Mesendoderm (in vitro differentiated cells): ENCODE measurements around the gene DNHD1.

ENCODE experiments used
- DNase-seq: peaks from one replicate; pipeline ENCODE4 v3.0.0; 2013
- H2AK5ac ChIP-seq: 2 replicates; pipeline ENCODE4 v1.6.1; 2013; ENCODE audit warnings: low read length, inconsistent platforms
- H2BK120ac ChIP-seq: 2 replicates; pipeline ENCODE4 v1.6.1; 2013; ENCODE audit warnings: low read depth, mild to moderate bottlenecking, low read length, moderate library complexity, mixed read lengths
- H2BK15ac ChIP-seq: replicated peaks from 2 replicates; pipeline ENCODE4 v1.6.1; 2013; ENCODE audit warnings: low read depth, mild to moderate bottlenecking, moderate library complexity
- H2BK5ac ChIP-seq: 2 replicates; pipeline ENCODE4 v1.6.1; 2013; ENCODE audit warnings: low read length, inconsistent platforms
- H3K18ac ChIP-seq: 2 replicates; pipeline ENCODE4 v1.6.1; 2013; ENCODE audit warnings: mild to moderate bottlenecking, low read length, mixed read lengths
- H3K23ac ChIP-seq: one replicate; pipeline ENCODE4 v1.6.1; 2013; ENCODE audit warnings: low read length
- H3K27ac ChIP-seq: 2 replicates; pipeline ENCODE4 v1.5.1; 2013; ENCODE audit warnings: low read depth, mild to moderate bottlenecking, inconsistent platforms, low read length, moderate library complexity
- H3K27me3 ChIP-seq: 2 replicates; pipeline ENCODE4 v1.6.1; 2013; ENCODE audit warnings: low read length, control low read depth, mild to moderate bottlenecking, inconsistent platforms; ENCODE audit not compliant: insufficient read depth, poor library complexity
- H3K36me3 ChIP-seq: 2 replicates; pipeline ENCODE4 v1.6.1; 2013; ENCODE audit warnings: low read length, inconsistent platforms; ENCODE audit not compliant: control insufficient read depth, insufficient read depth
- H3K4ac ChIP-seq: one replicate; pipeline ENCODE4 v1.6.1; 2013; ENCODE audit warnings: low read depth, mild to moderate bottlenecking, low read length, moderate library complexity
- H3K4me1 ChIP-seq: 2 replicates; pipeline ENCODE4 v1.6.1; 2013; ENCODE audit warnings: low read depth, low read length, inconsistent platforms; ENCODE audit not compliant: control insufficient read depth
- H3K4me2 ChIP-seq: 2 replicates; pipeline ENCODE4 v1.6.1; 2013; ENCODE audit warnings: low read length
- H3K4me3 ChIP-seq: 2 replicates; pipeline ENCODE4 v1.5.1; 2013; ENCODE audit warnings: mild to moderate bottlenecking, low read length
- H3K56ac ChIP-seq: one replicate; pipeline ENCODE4 v1.6.1; 2013; ENCODE audit warnings: low read length
- H3K79me1 ChIP-seq: 2 replicates; pipeline ENCODE4 v1.6.1; 2013; ENCODE audit warnings: low read length, inconsistent platforms
- H3K79me2 ChIP-seq: 2 replicates; pipeline ENCODE4 v1.6.1; 2013; ENCODE audit warnings: mild to moderate bottlenecking, low read length; ENCODE audit not compliant: control insufficient read depth, insufficient read depth
- H3K9ac ChIP-seq: 2 replicates; pipeline ENCODE4 v1.6.1; 2013; ENCODE audit warnings: low read length, inconsistent platforms
- H4K5ac ChIP-seq: one replicate; pipeline ENCODE4 v1.6.1; 2013; ENCODE audit warnings: low read length
- H4K8ac ChIP-seq: one replicate; pipeline ENCODE4 v1.6.1; 2013; ENCODE audit warnings: low read depth, mild to moderate bottlenecking, control low read depth, low read length, moderate library complexity
- WGBS: extraction: QIAGEN DNeasy Blood & Tissue Kit; methylation state at CpG from one replicate; pipeline ENCODE4 v1.1.7; 2013; ENCODE audit warnings: low lambda C conversion rate, missing lambda C conversion rate; ENCODE audit not compliant: insufficient coverage; ENCODE audit errors: extremely low coverage; 5-methylcytosine and 5-hydroxymethylcytosine counted together

The DNHD1 gene

DNA sequence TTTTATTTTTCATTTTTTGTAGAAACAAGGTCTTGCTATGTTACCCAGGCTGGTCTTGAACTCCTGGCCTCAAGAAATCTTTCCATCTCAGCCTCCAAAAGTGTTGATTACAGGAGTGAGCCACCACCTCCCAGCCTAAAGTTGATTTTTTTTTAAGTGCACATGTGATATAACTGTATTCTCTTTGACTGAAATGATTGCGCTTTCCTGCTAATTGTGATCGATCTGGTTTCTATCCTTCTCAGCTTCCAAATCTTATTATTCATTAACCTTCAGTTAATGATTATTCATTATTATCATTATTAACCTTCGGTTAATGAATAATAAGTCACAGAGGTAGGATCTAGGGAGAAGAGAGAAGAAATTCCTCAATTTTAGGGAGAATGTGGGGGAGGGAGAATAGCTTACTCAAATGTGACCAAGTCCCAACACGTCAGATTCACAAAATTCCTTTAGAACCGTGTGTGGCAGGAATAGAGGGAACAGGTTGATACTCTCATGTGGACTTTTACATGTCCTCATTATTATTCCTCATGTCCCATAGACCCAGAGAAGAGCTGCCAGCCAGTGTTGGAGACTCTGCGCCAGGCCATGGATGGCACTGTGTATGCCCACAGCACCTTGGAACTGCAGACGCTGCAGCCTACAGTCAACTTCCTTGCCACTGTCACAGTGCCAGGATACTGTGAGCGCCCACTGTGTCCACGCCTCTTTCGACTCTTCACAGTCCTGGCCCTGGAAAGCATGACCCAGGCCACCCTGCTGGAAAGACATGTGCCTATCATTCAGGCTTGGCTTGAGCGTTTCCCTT, 59.3 kb downstream of the DNHD1 start:
- no CpG with 5 or more reads among the region's 11 CpGs for WGBS
- Histone ChIP-seq H3K4ac (no peak overlapping the region), H2BK120ac (no peak overlapping the region)

DNA sequence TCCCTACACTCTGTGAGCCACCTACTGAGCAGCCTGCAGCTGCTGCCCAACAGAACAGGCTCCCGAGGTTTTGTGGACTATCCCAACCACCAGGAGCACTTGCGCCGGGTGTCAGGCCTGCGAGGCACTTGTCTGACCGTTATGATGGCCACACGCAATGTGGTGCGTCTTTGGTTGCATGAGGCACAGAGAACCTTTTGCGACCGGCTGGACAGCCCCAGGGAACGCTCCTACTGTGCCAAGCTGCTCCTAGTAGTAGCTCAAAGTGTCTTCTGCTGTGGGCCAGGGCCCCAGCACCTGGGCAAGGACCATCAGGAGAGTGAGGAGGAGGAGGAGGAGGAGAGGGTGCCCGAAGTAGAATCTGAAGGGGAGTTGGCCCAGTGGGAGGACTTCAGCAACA, 60.0 kb downstream of the DNHD1 start:
- no peak overlapping the region for H2BK120ac ChIP-seq
- H4K5ac ChIP-seq = no peak overlapping the region
- no peak overlapping the region for H4K8ac ChIP-seq
- H3K4ac ChIP-seq = no peak overlapping the region
- H3K27ac ChIP-seq = no peak overlapping the region
- no peak overlapping the region for H3K4me3 ChIP-seq
- DNase-seq = no peak
- no peak overlapping the region for H2BK5ac ChIP-seq
- no peaks in the 10 kb centered on the region for H3K79me1 ChIP-seq
- no peaks in the 10 kb centered on the region for H3K79me2 ChIP-seq
- no CpG with 5 or more reads among the region's 11 CpGs for WGBS
- no peaks in the 10 kb centered on the region for H3K36me3 ChIP-seq
- H3K9ac ChIP-seq = no peak overlapping the region
- H3K4me1 ChIP-seq = no peaks in the 10 kb centered on the region
- H2BK15ac ChIP-seq = no peak overlapping the region
- no peak overlapping the region for H3K18ac ChIP-seq
- H3K27me3 ChIP-seq = no peaks in the 10 kb centered on the region
- no peak overlapping the region for H3K23ac ChIP-seq
- no peak overlapping the region for H2AK5ac ChIP-seq
- H3K56ac ChIP-seq = no peak overlapping the region
- H3K4me2 ChIP-seq = no peak overlapping the region

More for the DNA sequence above, 59.3 kb downstream of the DNHD1 start:
- H3K56ac ChIP-seq = no peak overlapping the region
- no peak overlapping the region for H4K5ac ChIP-seq
- H3K4me3 ChIP-seq = no peak overlapping the region
- H3K18ac ChIP-seq = no peak overlapping the region
- no peaks in the 10 kb centered on the region for H3K79me1 ChIP-seq
- H3K36me3 ChIP-seq = no peaks in the 10 kb centered on the region
- H3K27ac ChIP-seq = no peak overlapping the region
- no peak overlapping the region for H2BK5ac ChIP-seq
- H3K4me2 ChIP-seq = no peak overlapping the region
- H3K27me3 ChIP-seq = no peaks in the 10 kb centered on the region
- no peaks in the 10 kb centered on the region for H3K4me1 ChIP-seq
- H3K9ac ChIP-seq = no peak overlapping the region
- H2BK15ac ChIP-seq = no peak overlapping the region
- H3K23ac ChIP-seq = no peak overlapping the region
- DNase-seq = no peak
- no peak overlapping the region for H4K8ac ChIP-seq
- no peaks in the 10 kb centered on the region for H3K79me2 ChIP-seq
- H2AK5ac ChIP-seq = no peak overlapping the region

GRCh38 chr11:6557761-6558674, 60.9 kb downstream of the DNHD1 start:
- no peak for DNase-seq
- H3K18ac ChIP-seq = no peak overlapping the region
- H2BK120ac ChIP-seq = no peak overlapping the region
- H3K27ac ChIP-seq = no peak overlapping the region
- H3K4me2 ChIP-seq = no peak overlapping the region
- H4K5ac ChIP-seq = no peak overlapping the region
- H3K9ac ChIP-seq = no peak overlapping the region
- H3K4me3 ChIP-seq = no peak overlapping the region
- H3K23ac ChIP-seq = no peak overlapping the region
- no peaks in the 10 kb centered on the region for H3K4me1 ChIP-seq
- H3K56ac ChIP-seq = no peak overlapping the region
- no CpG with 5 or more reads among the region's 14 CpGs for WGBS
- H4K8ac ChIP-seq = no peak overlapping the region
- no peaks in the 10 kb centered on the region for H3K27me3 ChIP-seq
- no peaks in the 10 kb centered on the region for H3K79me2 ChIP-seq
- H2BK15ac ChIP-seq = no peak overlapping the region
- H3K36me3 ChIP-seq = no peaks in the 10 kb centered on the region
- no peak overlapping the region for H2BK5ac ChIP-seq
- H3K4ac ChIP-seq = no peak overlapping the region
- H3K79me1 ChIP-seq = no peaks in the 10 kb centered on the region
- no peak overlapping the region for H2AK5ac ChIP-seq

DNA sequence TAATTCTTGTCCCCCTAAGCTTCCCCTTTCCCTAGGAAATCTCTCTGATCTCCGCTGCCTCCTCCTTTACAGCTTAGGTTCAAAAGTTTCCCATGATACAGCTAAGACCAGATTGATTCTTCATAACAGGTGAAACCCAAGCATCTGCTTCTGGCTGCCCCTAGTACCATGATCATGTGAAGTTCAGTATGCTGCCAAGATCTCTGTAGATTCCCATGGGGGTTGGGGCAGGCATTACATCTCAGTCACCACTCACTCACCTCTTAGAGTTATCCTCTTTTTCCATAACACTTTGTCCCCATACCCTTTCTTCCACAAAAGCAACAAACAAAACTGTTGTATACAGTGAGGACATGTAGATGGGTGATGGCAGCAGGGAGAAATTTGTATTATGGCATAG, 62.3 kb downstream of the DNHD1 start:
- no peak overlapping the region for H3K4me2 ChIP-seq
- no peak for DNase-seq
- no peak overlapping the region for H3K4ac ChIP-seq
- H3K79me2 ChIP-seq = no peaks in the 10 kb centered on the region
- H2AK5ac ChIP-seq = no peak overlapping the region
- no peak overlapping the region for H3K56ac ChIP-seq
- no peak overlapping the region for H3K4me3 ChIP-seq
- no peak overlapping the region for H2BK120ac ChIP-seq
- no peaks in the 10 kb centered on the region for H3K79me1 ChIP-seq
- no peaks in the 10 kb centered on the region for H3K36me3 ChIP-seq
- H3K27ac ChIP-seq = no peak overlapping the region
- H3K27me3 ChIP-seq = no peaks in the 10 kb centered on the region
- H3K23ac ChIP-seq = no peak overlapping the region
- H4K8ac ChIP-seq = no peak overlapping the region
- no peak overlapping the region for H2BK15ac ChIP-seq
- H4K5ac ChIP-seq = no peak overlapping the region
- H3K9ac ChIP-seq = no peak overlapping the region
- H3K18ac ChIP-seq = no peak overlapping the region
- no peak overlapping the region for H2BK5ac ChIP-seq
- no CpG with 5 or more reads among the region's 1 CpG for WGBS
- no peaks in the 10 kb centered on the region for H3K4me1 ChIP-seq

DNA sequence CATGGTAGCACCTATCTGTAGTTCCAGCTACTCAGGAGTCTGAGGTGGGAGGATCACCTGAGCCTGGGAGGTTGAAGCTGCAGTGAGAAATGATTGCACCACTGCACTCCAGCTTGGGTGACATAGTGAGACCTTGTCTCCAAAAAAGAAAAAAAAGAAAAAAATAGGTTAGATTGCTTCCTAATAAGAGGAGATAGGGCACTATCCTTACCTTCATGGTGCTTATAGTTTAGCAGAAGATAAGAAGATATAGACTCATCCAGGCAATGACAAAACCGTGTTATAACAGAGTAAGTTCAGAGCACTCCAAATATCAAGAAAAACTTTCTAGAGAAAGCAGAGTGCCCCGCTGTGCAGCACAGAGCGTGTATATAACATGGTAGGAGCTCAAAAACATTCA, 64.2 kb downstream of the DNHD1 start:
- no peak overlapping the region for H3K18ac ChIP-seq
- DNase-seq = no peak
- H3K4me3 ChIP-seq = no peak overlapping the region
- no peak overlapping the region for H2BK15ac ChIP-seq
- H3K4ac ChIP-seq = no peak overlapping the region
- no peak overlapping the region for H3K27ac ChIP-seq
- no peak overlapping the region for H4K5ac ChIP-seq
- no peak overlapping the region for H2AK5ac ChIP-seq
- no peak overlapping the region for H3K23ac ChIP-seq
- H3K4me2 ChIP-seq = no peak overlapping the region
- H3K4me1 ChIP-seq = no peaks in the 10 kb centered on the region
- no peaks in the 10 kb centered on the region for H3K36me3 ChIP-seq
- no peaks in the 10 kb centered on the region for H3K79me1 ChIP-seq
- no peak overlapping the region for H4K8ac ChIP-seq
- no peak overlapping the region for H2BK5ac ChIP-seq
- no CpG with 5 or more reads among the region's 3 CpGs for WGBS
- no peaks in the 10 kb centered on the region for H3K27me3 ChIP-seq
- H3K9ac ChIP-seq = no peak overlapping the region
- H2BK120ac ChIP-seq = no peak overlapping the region
- no peak overlapping the region for H3K56ac ChIP-seq
- H3K79me2 ChIP-seq = no peaks in the 10 kb centered on the region
